K562 (cell line): ENCODE results near the gene SMAD3.

ENCODE experiments used
- ARID2 ChIP-seq: fragments of 450-650 bp; IDR thresholded peaks from 2 replicates; pipeline ENCODE4 v1.6.1; 2017; ENCODE audit warnings: antibody characterized with exemption, mild to moderate bottlenecking
- CHD4 ChIP-seq: fragments of 200-600 bp; sonication (generic); IDR thresholded peaks from 3 replicates; pipeline ENCODE4 v1.6.1; 2012; ENCODE audit warnings: low read depth, mild to moderate bottlenecking, mixed read lengths, low read length, inconsistent platforms; ENCODE audit not compliant: insufficient read depth, insufficient replicate concordance, poor library complexity, severe bottlenecking
- CTCF ChIP-seq, 3 experiments: IDR thresholded peaks in 2 of 3; conservative IDR thresholded peaks in 1 of 3; 2 replicates each; pipeline ENCODE4 v1.5.1; 2011 to 2012; ENCODE audit warnings: low read length in 3 of 3, mild to moderate bottlenecking in 3 of 3, control low read depth in 2 of 3, improper control_type of control experiment in 1 of 3, inconsistent platforms in 1 of 3, low read depth in 1 of 3, mixed read lengths in 1 of 3, moderate library complexity in 1 of 3; ENCODE audit not compliant: insufficient read depth in 2 of 3
- MLLT1 ChIP-seq, 2 experiments: fragments of 450-650 bp; IDR thresholded peaks; 2 replicates each; pipeline ENCODE4 v1.6.1; 2016
- NFIC ChIP-seq: fragments of 450-650 bp; IDR thresholded peaks from 2 replicates; pipeline ENCODE4 v1.6.1; 2017; ENCODE audit warnings: mild to moderate bottlenecking, inconsistent platforms
- NRF1 ChIP-seq, 2 experiments: fragments of 450-650 bp; IDR thresholded peaks in 1 of 2; conservative IDR thresholded peaks in 1 of 2; 2 replicates each; pipeline ENCODE4 v1.6.1; 2014; ENCODE audit warnings: mild to moderate bottlenecking in 2 of 2
- SP2 ChIP-seq: IDR thresholded peaks from 2 replicates; pipeline ENCODE4 v1.6.1; 2011; ENCODE audit warnings: mild to moderate bottlenecking, low read depth, low read length, moderate library complexity; ENCODE audit not compliant: poor library complexity, severe bottlenecking; ENCODE audit errors: extremely low read depth
- TBL1XR1 ChIP-seq, 2 experiments: IDR thresholded peaks; 2 replicates each; pipeline ENCODE4 v1.6.1; 2012; ENCODE audit warnings: improper control_type of control experiment in 2 of 2, low read length in 2 of 2, mild to moderate bottlenecking in 1 of 2
- TEAD1 ChIP-seq, 2 experiments: fragments of 450-650 bp in 1 of 2; sonication (generic) in 1 of 2; formaldehyde crosslinking; IDR thresholded peaks; 2 replicates each; pipeline versions ENCODE4 v1.4.0 to v1.8.0; 2020 to 2022; ENCODE audit warnings: mild to moderate bottlenecking in 2 of 2, missing genetic modification reagents in 1 of 2
- ZBTB43 ChIP-seq: sonication (generic); formaldehyde crosslinking; IDR thresholded peaks from 2 replicates; pipeline ENCODE4 v1.8.0; 2023; ENCODE audit warnings: mild to moderate bottlenecking, missing genetic modification reagents
- ZNF311 ChIP-seq: fragments of 250-450 bp; sonication (Bioruptor Pico); IDR thresholded peaks from 2 replicates; pipeline ENCODE4 v1.4.0; 2020; ENCODE audit warnings: mild to moderate bottlenecking, moderate library complexity
- ZNF398 ChIP-seq: fragments of 250-450 bp; sonication (Bioruptor Pico); IDR thresholded peaks from 2 replicates; pipeline ENCODE4 v1.8.0; 2021; ENCODE audit warnings: moderate library complexity, mild to moderate bottlenecking, inconsistent platforms

- TF ChIP-seq TBL1XR1 (IDR thresholded peaks at IDR 0.05; ENCODE audit: low read length in 2 of 2) (no peak), CHD4 (no peak), ZBTB43 (CRISPR knock-in tag) (no peak), MLLT1 (IDR thresholded peaks at IDR 0.05) (no peak), SP2 (no peak), ZNF311 (CRISPR knock-in tag) (no peak), NFIC (no peak), NRF1 (conservative IDR thresholded peaks at IDR 0.05 in 1 of 2, IDR thresholded peaks at IDR 0.05 in 1 of 2) (no peak), CTCF (IDR thresholded peaks at IDR 0.05 in 2 of 3, conservative IDR thresholded peaks at IDR 0.05 in 1 of 3; ENCODE audit: insufficient read depth in 2 of 3, low read depth in 1 of 3, low read length in 3 of 3) (no peak), ARID2 (no peak), TEAD1 (CRISPR knock-in tag; IDR thresholded peaks at IDR 0.05) (no peak), ZNF398 (CRISPR knock-in tag) (no peak)
Observed at GRCh38 chr15:67102599-67102929, 37.2 kb downstream of the SMAD3 start.
